COR-L47 (cell line): ENCODE data around the gene PTGES.
"Not testable (repeated sequence)": the region's sequence is repeated elsewhere in the genome, so short reads cannot be mapped to it uniquely, and the experiment has no call there.

Source experiments
- DNase-seq: peaks from one replicate; lab custom pipeline; 2025; lab: John Stamatoyannopoulos, UW

PTGES gene

GRCh38 chr9:129752900-129753729 lies at the start of gene PTGES:
TSS of gene PTGES (minus strand) at chr9:129753042. CDS start at chr9:129753012, 30 bp downstream.
- peak; percentile 43 for DNase-seq

- DNase-seq, result no peak
Observed at GRCh38 chr9:129801504-129801903, 48.7 kb upstream of the PTGES start.

- DNase-seq, result no peak
Observed at GRCh38 chr9:129798973-129799372, 46.1 kb upstream of the PTGES start.

- DNase-seq, result not testable (repeated sequence)
Observed at GRCh38 chr9:129796029-129796428, 43.2 kb upstream of the PTGES start.

GRCh38 chr9:129794549-129794948 lies 41.7 kb upstream of the PTGES start:
- DNase-seq, result no peak

GRCh38 chr9:129786481-129786880 lies 33.6 kb upstream of the PTGES start:
- no peak for DNase-seq

GRCh38 chr9:129785866-129786265 lies 33.0 kb upstream of the PTGES start:
- no peak for DNase-seq

GRCh38 chr9:129784970-129785369 lies 32.1 kb upstream of the PTGES start:
- DNase-seq, result not testable (repeated sequence)

- DNase-seq, result peak; percentile 49
Observed at GRCh38 chr9:129783516-129784361, 30.9 kb upstream of the PTGES start.

- no peak for DNase-seq
Observed at GRCh38 chr9:129781981-129782380, 29.1 kb upstream of the PTGES start.

GRCh38 chr9:129781131-129781530 lies 28.3 kb upstream of the PTGES start:
- DNase-seq, result no peak

GRCh38 chr9:129779560-129780190 lies 26.8 kb upstream of the PTGES start:
- DNase-seq, result no peak

- no peak for DNase-seq
Observed at GRCh38 chr9:129778469-129778868, 25.6 kb upstream of the PTGES start.

GRCh38 chr9:129777769-129778130 lies 24.9 kb upstream of the PTGES start:
- no peak for DNase-seq

- DNase-seq, result no peak
Observed at GRCh38 chr9:129776938-129777768, 24.3 kb upstream of the PTGES start.

- DNase-seq, result no peak
Observed at GRCh38 chr9:129776566-129776937, 23.7 kb upstream of the PTGES start.

GRCh38 chr9:129776096-129776495 lies 23.3 kb upstream of the PTGES start:
- not testable (repeated sequence) for DNase-seq

GRCh38 chr9:129775448-129775798 lies 22.6 kb upstream of the PTGES start:
- DNase-seq, result no peak

- DNase-seq, result peak; percentile 31
Observed at GRCh38 chr9:129774791-129775447, 22.1 kb upstream of the PTGES start.

GRCh38 chr9:129773262-129774048 lies 20.6 kb upstream of the PTGES start:
- DNase-seq, result no peak
